HG02623 (cell line): ENCODE results near the gene CCK.

Experiments used
- ATAC-seq: cut with Tn5 transposase; IDR thresholded peaks from one replicate; pipeline ENCODE4 v1.9.1; 2021; ENCODE audit warnings: moderate library complexity; ENCODE audit not compliant: unreplicated experiment

CCK gene

DNA sequence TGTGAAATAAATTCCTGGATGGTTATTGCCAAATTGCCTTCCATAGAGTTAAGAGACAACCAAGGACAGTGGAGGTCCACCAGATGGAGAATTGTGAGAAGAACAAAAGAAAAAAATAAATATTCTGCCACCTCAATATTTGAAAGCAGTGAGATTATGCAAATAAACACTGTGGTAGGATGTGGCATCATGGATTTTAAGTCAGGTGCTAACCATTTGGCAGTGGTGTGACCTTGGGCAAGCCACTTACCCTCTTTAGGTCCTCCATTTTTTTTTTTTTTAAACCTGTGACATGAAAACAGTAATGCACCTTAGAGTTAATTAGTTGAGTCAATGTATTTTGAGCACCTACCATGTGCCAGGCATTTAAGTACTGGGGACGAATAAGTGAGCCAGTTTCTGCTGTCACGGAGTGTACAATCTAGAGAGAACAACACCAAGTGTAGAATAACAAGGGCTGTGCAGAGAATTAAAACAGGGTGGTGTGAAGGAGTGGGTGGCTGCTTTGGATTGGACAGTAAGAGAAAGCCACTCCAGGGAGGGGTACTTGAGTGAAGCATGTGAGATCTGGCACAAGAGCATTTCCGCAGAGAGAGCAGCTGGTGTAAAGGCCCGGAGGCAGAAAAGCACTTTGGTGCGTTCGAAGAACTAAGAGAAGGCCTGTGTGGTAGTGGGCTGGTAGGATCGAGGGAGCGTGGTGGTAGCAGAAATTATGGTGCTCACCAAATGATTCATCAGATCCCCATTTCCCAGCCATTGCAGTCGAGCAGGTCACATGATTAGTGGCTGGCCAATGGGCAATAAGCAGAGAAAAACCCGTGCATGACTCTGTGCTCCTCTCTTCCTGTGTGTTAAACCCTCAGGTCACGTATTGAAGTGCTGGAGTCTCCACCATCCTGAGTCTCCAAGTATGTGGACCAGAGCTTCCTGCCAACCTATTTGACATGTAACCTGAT lies 39.2 kb downstream of the CCK start:
- ATAC-seq, result no peak

DNA sequence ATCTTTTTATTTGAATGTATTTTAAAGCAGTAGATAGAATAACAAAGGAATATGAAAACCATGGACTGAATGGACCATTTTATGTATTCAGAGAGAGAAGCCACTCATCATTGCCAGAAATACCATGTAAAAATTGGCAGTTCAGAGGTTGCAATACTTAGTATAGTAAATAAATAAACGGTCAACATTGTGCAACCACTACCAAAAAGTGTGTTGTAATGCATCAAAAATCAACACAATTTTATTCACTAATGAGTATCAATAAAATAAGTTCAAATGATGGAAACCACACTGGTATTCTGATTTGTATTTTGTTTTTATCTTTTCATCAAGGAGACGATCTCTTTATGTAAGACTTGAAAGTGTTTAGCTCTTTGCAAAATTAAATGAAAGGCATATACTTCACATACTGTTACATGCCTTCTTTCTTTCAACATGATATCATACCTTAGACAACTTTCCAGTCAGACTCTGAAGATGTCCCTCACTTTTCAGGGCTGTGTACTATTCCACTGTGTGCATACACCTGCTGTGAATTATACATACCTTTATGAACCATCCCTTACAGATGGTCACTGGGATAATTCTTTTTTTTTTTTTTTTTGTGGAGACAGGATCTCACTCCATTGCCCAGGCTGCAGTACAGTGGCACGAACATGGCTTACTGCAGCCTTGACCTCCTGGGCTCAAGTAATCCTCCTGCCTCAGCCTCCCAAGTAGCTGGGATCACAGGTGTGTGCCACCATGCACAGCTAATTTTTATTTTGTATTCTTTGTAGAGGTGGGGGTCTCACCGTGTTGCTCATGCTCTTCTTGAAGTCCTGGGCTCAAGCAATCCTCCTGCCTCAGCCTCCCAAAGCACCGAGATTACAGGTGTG lies 40.3 kb downstream of the CCK start:
- no peak for ATAC-seq

DNA sequence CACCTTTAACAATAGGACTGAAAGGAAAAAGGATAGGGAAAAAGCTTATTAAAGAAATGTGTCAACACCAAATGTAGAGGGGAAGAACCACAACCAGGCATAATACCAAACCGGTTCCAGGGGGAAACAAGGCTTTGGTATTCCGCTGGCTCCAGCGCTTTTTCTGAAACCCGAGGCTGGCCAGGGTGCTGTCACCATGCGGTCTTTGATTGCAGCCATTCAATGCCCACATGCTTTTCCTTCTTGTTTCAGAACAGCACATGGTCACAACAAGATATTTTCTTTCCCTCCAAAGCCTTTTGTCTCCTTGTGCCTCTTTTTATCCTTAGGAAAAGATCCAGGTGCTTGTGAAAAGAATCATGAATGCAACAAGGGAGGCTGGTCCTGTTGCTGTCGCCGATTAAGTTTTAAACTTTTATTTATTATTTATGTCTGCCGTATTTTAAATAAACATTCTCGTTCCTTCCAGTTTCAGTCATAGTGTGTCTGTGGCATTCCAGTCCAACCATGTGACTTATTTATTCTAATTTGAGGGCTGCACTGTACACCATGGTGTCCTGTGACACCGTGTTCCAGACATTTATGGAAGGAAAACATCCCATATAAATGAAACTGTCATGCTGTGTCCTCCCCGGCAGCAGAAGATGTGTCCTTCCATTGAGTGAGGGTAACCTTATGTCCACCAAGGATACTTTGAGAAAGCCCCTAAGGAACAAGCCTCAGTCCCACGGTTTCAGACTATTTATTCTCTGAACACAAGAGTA lies 41.1 kb downstream of the CCK start:
- ATAC-seq, result no peak

DNA sequence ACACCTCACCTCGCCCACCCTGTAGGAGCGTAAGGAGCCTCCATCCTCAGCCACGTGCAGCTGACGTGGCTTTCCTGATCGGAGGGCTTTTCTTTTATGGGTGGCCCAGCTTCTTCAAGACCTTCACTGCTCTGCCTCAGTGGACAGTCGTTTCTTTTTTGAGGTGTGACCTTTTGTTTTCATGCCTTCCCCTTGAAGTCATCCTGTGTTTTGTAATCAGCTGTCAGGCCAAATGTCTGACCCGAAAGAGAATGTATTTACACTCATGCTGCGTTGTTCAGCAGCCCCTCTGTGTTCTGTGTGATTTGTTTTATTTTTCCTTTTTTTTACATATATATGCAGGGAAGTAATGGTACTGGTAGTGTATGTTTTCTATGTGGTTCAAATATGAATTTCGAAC lies 41.8 kb downstream of the CCK start:
- ATAC-seq, result no peak

DNA sequence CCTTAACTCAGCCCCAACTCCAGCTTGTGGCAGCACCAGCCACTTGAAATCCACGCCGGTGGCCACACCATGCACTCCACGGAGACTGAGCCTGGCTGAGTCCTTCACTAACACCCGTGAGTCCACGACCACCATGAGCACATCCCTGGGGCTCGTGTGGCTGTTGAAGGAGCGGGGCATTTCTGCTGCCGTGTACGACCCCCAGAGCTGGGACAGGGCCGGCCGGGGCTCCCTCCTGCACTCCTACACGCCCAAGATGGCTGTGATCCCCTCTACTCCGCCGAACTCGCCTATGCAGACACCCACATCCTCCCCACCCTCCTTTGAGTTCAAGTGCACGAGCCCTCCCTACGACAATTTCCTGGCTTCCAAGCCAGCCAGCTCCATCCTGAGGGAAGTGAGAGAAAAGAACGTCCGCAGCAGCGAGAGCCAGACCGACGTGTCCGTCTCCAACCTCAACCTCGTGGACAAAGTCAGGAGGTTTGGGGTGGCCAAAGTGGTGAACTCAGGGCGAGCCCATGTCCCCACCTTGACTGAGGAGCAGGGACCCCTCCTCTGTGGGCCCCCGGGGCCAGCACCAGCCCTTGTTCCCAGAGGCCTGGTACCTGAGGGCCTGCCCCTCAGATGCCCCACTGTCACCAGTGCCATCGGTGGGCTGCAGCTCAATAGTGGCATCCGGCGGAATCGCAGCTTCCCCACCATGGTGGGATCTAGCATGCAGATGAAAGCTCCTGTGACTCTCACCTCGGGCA lies 42.9 kb downstream of the CCK start:
- ATAC-seq, result no peak

DNA sequence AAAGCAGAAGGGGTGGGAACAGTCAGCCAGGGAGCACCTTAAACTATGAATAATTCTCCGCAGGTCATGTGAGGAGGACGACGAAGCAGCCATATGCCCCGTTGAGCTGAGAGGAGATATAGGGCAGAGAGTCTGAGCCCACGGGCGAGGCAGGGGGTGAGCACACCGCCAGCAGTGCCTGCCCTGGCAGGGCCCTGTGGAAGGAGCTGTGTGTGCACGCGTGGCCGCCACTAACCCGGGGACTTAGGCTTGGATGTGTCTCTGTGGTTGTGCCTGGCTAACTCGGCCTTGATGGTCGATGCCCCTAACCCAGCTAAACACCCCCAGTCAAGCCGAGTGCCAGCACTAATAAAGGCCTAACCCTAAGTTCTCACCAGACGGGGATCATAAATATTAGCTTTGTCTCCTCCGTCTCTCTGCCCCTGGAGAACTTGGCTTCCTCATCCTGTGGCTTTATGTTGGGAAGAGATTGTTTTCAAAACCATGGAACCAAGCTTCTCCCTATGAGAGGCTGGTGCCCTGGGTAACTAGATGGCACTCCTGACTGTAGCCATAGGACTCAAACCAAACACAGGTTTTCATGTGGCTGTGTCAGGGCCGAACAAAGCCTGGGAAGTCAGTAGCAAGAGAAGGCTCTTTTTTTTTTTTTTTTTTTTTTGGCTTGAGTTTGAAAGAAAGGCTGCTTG lies 45.4 kb downstream of the CCK start:
- no peak for ATAC-seq

DNA sequence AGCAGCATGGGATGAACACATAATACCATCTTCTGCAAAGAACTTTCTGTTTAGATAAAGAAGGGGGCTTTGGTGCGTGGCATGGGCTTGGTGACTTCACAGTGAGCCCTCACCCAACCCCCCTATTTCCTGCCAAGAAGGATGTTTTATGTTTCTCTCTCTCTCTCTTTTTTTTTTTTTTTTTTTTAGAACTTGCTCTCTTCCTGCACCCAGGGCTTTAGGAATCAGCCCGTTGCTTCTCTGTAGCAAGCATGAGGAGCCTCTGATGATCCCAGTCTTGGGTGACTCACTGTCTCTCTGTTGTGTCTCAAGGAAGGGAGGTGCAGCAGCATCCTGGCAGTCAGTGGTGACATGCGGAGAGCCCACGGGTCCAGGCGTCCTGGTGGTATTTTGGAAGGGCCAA lies 49.1 kb downstream of the CCK start:
- no peak for ATAC-seq

DNA sequence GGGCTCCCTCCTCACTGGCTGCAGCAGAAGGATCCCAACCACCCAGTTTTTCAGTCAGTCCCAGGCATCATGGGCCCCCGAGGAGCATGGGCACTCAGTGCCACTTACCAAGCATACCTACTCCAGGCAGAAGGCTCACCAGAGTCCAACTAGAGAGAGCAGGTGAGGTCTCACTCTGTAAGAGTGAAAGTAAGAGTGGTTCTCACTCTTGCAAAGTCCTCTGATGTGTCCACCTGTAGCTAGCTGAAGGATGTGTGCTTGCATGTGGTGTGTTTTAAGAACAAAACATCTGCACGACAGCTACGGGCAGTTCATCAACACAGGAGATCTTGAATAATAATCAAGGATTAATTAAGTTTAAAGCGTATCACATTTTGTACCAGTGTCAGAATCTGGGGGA lies 49.7 kb downstream of the CCK start:
- peak; percentile 63 for ATAC-seq

DNA sequence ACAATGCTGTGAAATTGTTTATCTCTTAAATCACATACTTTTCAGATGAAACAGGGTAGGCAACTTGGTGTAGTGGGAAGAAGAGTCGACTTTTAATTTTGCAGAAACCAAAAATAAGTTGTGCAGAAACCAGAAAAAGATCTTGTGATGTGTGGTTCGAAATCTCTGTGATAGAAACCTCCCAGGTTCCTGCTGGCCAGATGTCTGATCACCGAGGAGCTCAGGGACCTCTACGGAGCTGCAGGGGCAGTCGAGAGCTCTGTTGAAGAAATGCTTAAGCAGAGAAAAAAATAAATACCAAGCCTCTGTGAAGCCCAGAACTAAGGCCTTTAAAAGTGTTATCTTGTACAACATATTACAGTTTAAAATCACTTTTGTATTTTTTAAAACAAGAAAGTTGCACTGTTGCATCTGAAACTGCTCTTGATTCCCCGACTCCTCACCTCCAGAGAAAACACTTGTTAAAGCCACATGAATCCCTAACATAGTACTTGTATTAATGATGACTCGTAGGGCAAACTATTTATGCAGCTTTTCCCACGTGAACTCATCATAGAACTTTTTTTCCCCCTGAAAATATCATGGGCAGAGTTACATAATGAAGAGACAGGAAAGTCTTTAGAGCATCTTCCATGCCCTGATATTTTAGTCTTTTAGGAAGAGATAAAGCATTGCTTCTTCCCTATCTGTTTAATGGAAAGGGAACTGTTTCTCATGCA lies 51.3 kb downstream of the CCK start:
- no peak for ATAC-seq

DNA sequence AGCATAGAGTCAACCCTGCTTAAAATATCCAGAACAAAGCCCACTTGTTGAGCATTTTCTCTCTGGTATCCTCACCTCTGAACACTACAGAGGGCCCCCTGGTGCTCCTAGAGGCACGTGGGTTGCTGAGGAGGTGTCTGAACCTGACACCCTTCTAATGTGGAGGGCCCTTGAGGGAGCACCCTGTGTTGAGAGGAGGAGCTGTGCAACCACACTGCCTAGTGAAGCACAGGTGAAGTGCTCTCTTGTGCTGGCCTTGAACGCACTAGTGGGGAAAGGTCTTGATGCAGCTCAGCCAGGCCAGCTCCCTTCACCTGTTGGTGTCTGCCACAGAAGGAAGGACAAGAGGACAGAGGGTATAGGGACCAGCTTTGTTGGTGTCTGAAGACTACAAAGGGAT lies 51.9 kb downstream of the CCK start:
- no peak for ATAC-seq

DNA sequence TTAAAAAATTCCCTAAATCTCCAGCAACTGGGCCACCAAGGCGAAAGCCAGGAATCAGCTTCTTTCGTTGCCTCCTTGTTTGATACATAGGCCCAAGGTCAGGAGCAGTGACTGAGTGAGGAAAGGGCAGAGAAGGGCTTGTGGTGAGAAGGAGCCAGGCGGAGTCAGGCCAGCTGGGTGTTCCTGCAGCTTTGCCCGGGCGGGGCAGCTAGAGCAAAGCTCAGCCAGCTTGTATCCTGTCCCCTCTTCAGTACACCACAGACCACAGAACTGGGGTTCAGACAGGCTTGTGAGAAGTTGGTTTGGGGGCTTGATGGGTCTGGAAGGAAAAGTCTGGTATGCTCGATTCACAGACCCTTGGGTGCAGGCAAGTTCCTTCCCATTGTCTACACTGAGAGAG lies 52.6 kb downstream of the CCK start:
- peak; percentile 44 for ATAC-seq

DNA sequence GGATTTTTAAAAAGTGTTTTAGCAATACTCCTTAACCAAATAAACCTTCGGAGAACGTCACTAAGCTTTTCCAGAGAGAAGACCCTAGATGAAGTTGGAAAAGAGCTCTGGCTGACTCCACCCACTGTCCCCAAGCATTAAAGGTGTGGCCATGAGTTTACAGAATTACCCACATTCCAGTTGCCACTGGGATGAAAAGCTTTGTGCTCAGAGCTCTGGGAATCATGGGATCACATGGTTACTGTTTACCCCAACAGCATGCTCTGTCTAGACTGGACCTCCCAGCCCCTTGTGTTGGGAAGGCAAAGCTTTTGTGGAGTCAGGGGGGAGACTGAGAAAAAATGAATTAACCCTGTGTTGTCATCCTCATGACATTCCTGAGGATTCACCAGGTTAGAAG lies 55.3 kb downstream of the CCK start:
- ATAC-seq, result no peak

DNA sequence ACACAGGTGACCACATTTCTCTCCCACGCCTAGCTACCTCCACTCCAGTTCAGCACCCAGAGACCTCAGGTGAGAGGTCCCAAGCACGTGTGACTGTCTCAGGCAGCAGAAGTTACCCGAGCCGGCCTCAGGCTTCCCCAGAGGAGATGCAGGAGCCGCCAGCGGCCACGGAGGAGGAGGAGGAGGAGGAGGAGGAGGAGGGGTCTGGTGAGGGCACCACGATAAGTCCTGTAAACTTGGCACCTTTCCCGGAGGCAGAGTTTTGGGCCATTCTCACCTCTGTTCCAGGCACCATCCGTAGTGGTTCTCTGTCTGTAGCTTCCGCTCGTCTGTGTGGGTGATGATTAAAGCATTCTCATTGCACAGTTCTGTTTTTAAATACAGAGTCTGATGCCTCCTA lies 56.1 kb downstream of the CCK start:
- no peak for ATAC-seq
